ENCODE measurements around the gene BCL7A. TPM values are rescaled to one million over a fixed set of nuclear protein-coding genes. Genes with fewer than 3 reads are reported as not detected.

The BCL7A gene
- total RNA-seq = 10 to 100 TPM in 1 of 5 donors, 1 to 10 TPM in 4; 2.0 to 11.6 (median 2.9) TPM
- polyA plus RNA-seq = 1 to 10 TPM; 1.5 to 3.4 (median 2.6) TPM
- long read RNA-seq, donor 1, full-length matches to known transcripts = 1 of 1 reads
- long read RNA-seq, donor 1, partial matches to known transcripts = 0 of 1 reads
- long read RNA-seq, donor 1, other reads (novel, unspliced or antisense) = 0 of 1 reads
- long read RNA-seq, donor 2, transcript BCL7A-201 (6 exons, 2,581 nt) = major isoform, 5 of 6 reads
- long read RNA-seq, donor 2, partial matches to known transcripts = 0 of 6 reads
- long read RNA-seq, donor 2, other reads (novel, unspliced or antisense) = 0 of 6 reads
- long read RNA-seq, donor 3, partial matches to known transcripts = 0 of 2 reads
- long read RNA-seq, donor 3, other reads (novel, unspliced or antisense) = 0 of 2 reads
- long read RNA-seq, donor 4, partial matches to known transcripts = 0 of 1 reads
- long read RNA-seq, donor 4, other reads (novel, unspliced or antisense) = 0 of 1 reads
- long read RNA-seq, donor 5, full-length matches to known transcripts = 5 of 5 reads
- long read RNA-seq, donor 5, partial matches to known transcripts = 0 of 5 reads
- long read RNA-seq, donor 5, other reads (novel, unspliced or antisense) = 0 of 5 reads
- long read RNA-seq, donor 6, full-length matches to known transcripts = 13 of 18 reads
- long read RNA-seq, donor 6, partial matches to known transcripts = 5 of 18 reads
- long read RNA-seq, donor 6, other reads (novel, unspliced or antisense) = 0 of 18 reads
- long read RNA-seq, donor 7, full-length matches to known transcripts = 6 of 6 reads
- long read RNA-seq, donor 7, partial matches to known transcripts = 0 of 6 reads
- long read RNA-seq, donor 7, other reads (novel, unspliced or antisense) = 0 of 6 reads
- long read RNA-seq, donor 8, full-length matches to known transcripts = 5 of 5 reads
- long read RNA-seq, donor 8, partial matches to known transcripts = 0 of 5 reads
- long read RNA-seq, donor 8, other reads (novel, unspliced or antisense) = 0 of 5 reads
- long read RNA-seq, donor 9, full-length matches to known transcripts = 2 of 2 reads
- long read RNA-seq, donor 9, partial matches to known transcripts = 0 of 2 reads
- long read RNA-seq, donor 9, other reads (novel, unspliced or antisense) = 0 of 2 reads
- long read RNA-seq, donor 10 = 0 reads

- DNase-seq = peak; percentile 70 to 93
- no peaks in the 10 kb centered on the region for H3K36me3 ChIP-seq
- no peak for TF ChIP-seq POLR2A (IDR thresholded peaks at IDR 0.05)
- TF ChIP-seq POLR2AphosphoS5 (IDR thresholded peaks at IDR 0.05) = no peak
- TF ChIP-seq, protein P1, sequence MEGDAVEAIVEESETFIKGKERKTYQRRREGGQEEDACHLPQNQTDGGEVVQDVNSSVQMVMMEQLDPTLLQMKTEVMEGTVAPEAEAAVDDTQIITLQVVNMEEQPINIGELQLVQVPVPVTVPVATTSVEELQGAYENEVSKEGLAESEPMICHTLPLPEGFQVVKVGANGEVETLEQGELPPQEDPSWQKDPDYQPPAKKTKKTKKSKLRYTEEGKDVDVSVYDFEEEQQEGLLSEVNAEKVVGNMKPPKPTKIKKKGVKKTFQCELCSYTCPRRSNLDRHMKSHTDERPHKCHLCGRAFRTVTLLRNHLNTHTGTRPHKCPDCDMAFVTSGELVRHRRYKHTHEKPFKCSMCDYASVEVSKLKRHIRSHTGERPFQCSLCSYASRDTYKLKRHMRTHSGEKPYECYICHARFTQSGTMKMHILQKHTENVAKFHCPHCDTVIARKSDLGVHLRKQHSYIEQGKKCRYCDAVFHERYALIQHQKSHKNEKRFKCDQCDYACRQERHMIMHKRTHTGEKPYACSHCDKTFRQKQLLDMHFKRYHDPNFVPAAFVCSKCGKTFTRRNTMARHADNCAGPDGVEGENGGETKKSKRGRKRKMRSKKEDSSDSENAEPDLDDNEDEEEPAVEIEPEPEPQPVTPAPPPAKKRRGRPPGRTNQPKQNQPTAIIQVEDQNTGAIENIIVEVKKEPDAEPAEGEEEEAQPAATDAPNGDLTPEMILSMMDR (IDR thresholded peaks at IDR 0.05) = no peak
- TF ChIP-seq EP300 (IDR thresholded peaks at IDR 0.05) = no peak
- peaks cover 0 to 20% (median 8%) of the 10 kb centered on the region in 3 donors for H3K27me3 ChIP-seq
- H3K4me3 ChIP-seq = peak within 1 kb of the TSS; percentile 72 to 93 (median 78)
- H3K9me3 ChIP-seq = no peaks in the 10 kb centered on the region
- intact Hi-C loops (cut with DNase I; ENCODE audit: low total_unique reads) = no loop called here
- peaks cover 14 to 33% (median 29%) of the 10 kb centered on the region in 4 donors for H3K4me1 ChIP-seq
- H3K27ac ChIP-seq = peak within 1 kb of the TSS; percentile 69 to 85 (median 85)
- 0 to 1% (median 0%) methylated on average over 23 to 83 of the region's 83 CpGs for WGBS, 5 donors
Observed at GRCh38 chr12:122021822-122022392, at the start of gene BCL7A. Gene BCL7A, plus strand, starts transcription at chr12:122021884. Its CDS starts 208 bp downstream, at chr12:122022092.

DNA sequence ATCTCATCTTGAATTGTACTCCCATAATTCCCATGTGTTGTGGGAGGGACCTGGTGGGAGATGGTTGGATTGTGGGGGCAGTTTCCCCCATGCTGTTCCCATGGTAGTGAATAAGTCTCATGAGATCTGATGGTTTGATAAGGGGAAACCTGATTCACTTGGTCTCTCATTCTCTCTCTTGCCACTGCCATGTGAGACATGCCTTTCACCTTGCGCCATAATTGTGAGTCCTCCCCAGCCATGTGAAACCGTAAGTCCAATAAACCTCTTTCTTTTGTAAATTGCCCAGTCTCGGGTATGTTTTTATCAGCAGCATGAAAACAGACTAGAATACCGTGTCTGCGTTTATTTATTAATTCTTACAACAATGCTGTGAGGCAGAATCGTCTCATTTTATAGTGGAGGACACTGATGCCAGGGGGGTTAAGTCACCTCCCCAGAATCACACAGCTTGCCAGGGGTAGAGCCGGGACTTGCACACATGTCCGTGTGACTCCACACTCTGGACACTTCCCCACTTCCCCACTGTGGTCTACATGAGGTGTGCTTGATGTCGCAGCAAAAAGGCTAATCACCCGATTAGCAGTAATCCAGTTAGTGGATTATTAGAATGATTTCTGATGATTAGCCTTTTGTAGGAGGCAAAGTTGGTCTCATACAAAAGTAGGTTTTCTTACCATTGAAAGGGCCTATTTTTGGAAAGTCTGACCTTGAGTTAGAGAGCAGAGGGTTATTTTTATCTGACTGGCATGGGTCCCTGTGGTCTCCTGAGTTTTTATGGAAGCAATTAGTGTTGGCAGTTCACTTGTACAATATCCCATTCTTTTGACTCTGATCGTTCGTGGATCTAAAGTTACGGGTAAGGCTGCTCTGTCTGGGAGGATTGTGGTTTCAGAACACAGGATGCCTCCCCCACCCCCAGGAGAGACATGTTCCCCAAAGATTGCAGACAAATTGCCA lies 47.4 kb upstream of the BCL7A start:
- intact Hi-C loops (cut with DNase I; ENCODE audit: low total_unique reads) = no loop called here
- DNase-seq = no peak
- no peaks in the 10 kb centered on the region for H3K27me3 ChIP-seq
- H3K4me1 ChIP-seq = no peaks in the 10 kb centered on the region
- no peak overlapping the region for H3K27ac ChIP-seq
- no peak overlapping the region for H3K4me3 ChIP-seq
- TF ChIP-seq POLR2A (IDR thresholded peaks at IDR 0.05) = no peak
- no peak for TF ChIP-seq POLR2AphosphoS5 (IDR thresholded peaks at IDR 0.05)
- TF ChIP-seq, protein P1 (IDR thresholded peaks at IDR 0.05) = no peak
- TF ChIP-seq EP300 (IDR thresholded peaks at IDR 0.05) = no peak
- H3K36me3 ChIP-seq = no peaks in the 10 kb centered on the region
- 75 to 87% (median 82%) methylated on average over 13 of the region's 13 CpGs for WGBS, 5 donors
- H3K9me3 ChIP-seq = peaks cover 0 to 9% (median 3%) of the 10 kb centered on the region in 4 donors

DNA sequence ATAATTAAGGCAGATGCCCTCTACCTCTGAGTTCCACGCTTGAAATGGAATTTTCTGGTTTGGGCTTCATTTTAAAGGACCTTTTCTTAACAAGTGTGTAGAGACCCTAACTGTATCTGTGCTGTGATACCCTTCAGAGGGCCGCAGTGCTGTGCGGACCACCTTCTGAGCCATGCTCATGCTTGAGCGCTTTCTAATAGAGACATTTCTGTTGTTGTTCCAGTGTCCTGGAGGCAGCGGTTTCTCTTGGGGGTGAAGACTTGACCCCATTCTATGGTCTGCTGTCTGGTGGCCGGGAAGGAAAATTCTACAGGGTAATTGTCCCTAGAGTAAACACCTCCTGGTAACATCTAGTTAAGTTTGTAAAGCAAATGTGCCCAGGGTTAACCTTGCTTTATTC lies 46.7 kb upstream of the BCL7A start:
- no peaks in the 10 kb centered on the region for H3K4me1 ChIP-seq
- H3K4me3 ChIP-seq = no peak overlapping the region
- no peak for DNase-seq
- no peaks in the 10 kb centered on the region for H3K36me3 ChIP-seq
- H3K9me3 ChIP-seq = peaks cover 0 to 9% (median 3%) of the 10 kb centered on the region in 4 donors
- WGBS, 5 donors = 84 to 94% (median 90%) methylated on average over 6 of the region's 6 CpGs
- no peak overlapping the region for H3K27ac ChIP-seq
- intact Hi-C loops (cut with DNase I; ENCODE audit: low total_unique reads) = no loop called here
- TF ChIP-seq POLR2AphosphoS5 (IDR thresholded peaks at IDR 0.05) = no peak
- TF ChIP-seq POLR2A (IDR thresholded peaks at IDR 0.05) = no peak
- TF ChIP-seq EP300 (IDR thresholded peaks at IDR 0.05) = no peak
- TF ChIP-seq, protein P1 (IDR thresholded peaks at IDR 0.05) = no peak
- no peaks in the 10 kb centered on the region for H3K27me3 ChIP-seq

Measured in stomach (tissue), 19 donors.